Measurements from ENCODE around the gene SET. TPM values are rescaled to one million over a fixed set of nuclear protein-coding genes. Genes with fewer than 3 reads are reported as not detected.

SET gene
- total and polyA plus RNA-seq, 2 of the 13 experiments (the other 11 are each of a cell fraction or from before 2014, with no cell fraction given), result 94.2 to 611 TPM

GRCh38 chr9:128687453-128687852, 1.6 kb upstream of the SET start:
- POLR2A ChIA-PET, result interaction anchor here (1.5 to 5.0 kb wide), 3 partner anchors 31 to 51 kb away, joined by 3 to 33 read pairs (median 4); partner anchors contain the start of genes DYNC2I2 and ZDHHC12
- BruUV-seq (replicated peaks), result no TSS peak
- peaks cover 69% of the 10 kb centered on the region for H3K4me1 ChIP-seq (ENCODE audit: insufficient read depth, low read length)
- DNase-seq (ENCODE audit: low spot score) (no peak), FAIRE-seq (no peak), ATAC-seq (no peak)
- no peak overlapping the region for H2AFZ ChIP-seq (ENCODE audit: low read length)
- no peak overlapping the region for H3K9ac ChIP-seq (ENCODE audit: insufficient read depth, low read depth, low read length)
- CTCF ChIA-PET (ENCODE audit: low intra/inter-chr PET ratio, low total read pairs), result no interaction called here
- H3K4me2 ChIP-seq (ENCODE audit: low read depth, low read length), result peak overlapping the region; percentile 99
- in situ Hi-C loops (cut with HindIII; ENCODE audit: extremely low pct_ligation_motif_present, low pct_unique_long_range_greater_than_20kb), result no loop called here
- intact Hi-C loops (cut with micrococcal nuclease; ENCODE audit: unreplicated experiment), result loop anchor here (5.0 kb wide), 1 partner anchor 50 kb away; no protein-coding TSS in a partner anchor
- peaks cover 19% of the 10 kb centered on the region for H4K20me1 ChIP-seq (ENCODE audit: insufficient read depth, low read length)
- no peak overlapping the region for H3K27ac ChIP-seq (ENCODE audit: extremely low read length, insufficient read depth, low read length)
- peaks cover 2 to 14% of the 10 kb centered on the region in 2 experiments; a peak in 4 of 5 replicates for H3K36me3 ChIP-seq (replicated peaks in 1 of 2; ENCODE audit: control insufficient read depth in 1 of 2, insufficient read depth in 2 of 2, low read length in 2 of 2)
- H3K79me2 ChIP-seq (ENCODE audit: insufficient read depth, low read length), result peaks cover 31% of the 10 kb centered on the region
- WGBS (ENCODE audit: low lambda C conversion rate), result 92% methylated on average over 4 of the region's 4 CpGs
- H3K4me3 ChIP-seq (replicated peaks in 1 of 3; ENCODE audit: insufficient read depth in 1 of 3, low read depth in 2 of 3, low read length in 3 of 3), result no peak overlapping the region
- no peaks in the 10 kb centered on the region; a peak in 1 of 5 replicates for H3K27me3 ChIP-seq (ENCODE audit: control insufficient read depth in 1 of 2, insufficient read depth in 2 of 2, low read length in 2 of 2)
- H3K9me3 ChIP-seq (ENCODE audit: low read length), result no peaks in the 10 kb centered on the region
- TF ChIP-seq ZNF580 (CRISPR knock-in tag; IDR thresholded peaks at IDR 0.05; ENCODE audit: borderline replicate concordance, low read depth) (no peak), ELF3 (CRISPR knock-in tag; IDR thresholded peaks at IDR 0.05) (no peak), NFKBIZ (CRISPR knock-in tag; IDR thresholded peaks at IDR 0.05) (no peak), CEBPZ (IDR thresholded peaks at IDR 0.05; ENCODE audit: low read length) (no peak), ZNF562 (CRISPR knock-in tag; IDR thresholded peaks at IDR 0.05; ENCODE audit: borderline replicate concordance) (no peak), POLR2AphosphoS2 (IDR thresholded peaks at IDR 0.05; ENCODE audit: low read depth, low read length) (no peak), ZNF274 (CRISPR knock-in tag; IDR thresholded peaks at IDR 0.05) (no peak), MLXIP (CRISPR knock-in tag; IDR thresholded peaks at IDR 0.05; ENCODE audit: borderline replicate concordance) (no peak), BATF2 (CRISPR knock-in tag; IDR thresholded peaks at IDR 0.05) (no peak), NFATC3 (CRISPR knock-in tag; IDR thresholded peaks at IDR 0.05) (no peak), EEA1 (CRISPR knock-in tag; IDR thresholded peaks at IDR 0.05; ENCODE audit: borderline replicate concordance) (no peak)
- TF ChIP-seq, protein P1, sequence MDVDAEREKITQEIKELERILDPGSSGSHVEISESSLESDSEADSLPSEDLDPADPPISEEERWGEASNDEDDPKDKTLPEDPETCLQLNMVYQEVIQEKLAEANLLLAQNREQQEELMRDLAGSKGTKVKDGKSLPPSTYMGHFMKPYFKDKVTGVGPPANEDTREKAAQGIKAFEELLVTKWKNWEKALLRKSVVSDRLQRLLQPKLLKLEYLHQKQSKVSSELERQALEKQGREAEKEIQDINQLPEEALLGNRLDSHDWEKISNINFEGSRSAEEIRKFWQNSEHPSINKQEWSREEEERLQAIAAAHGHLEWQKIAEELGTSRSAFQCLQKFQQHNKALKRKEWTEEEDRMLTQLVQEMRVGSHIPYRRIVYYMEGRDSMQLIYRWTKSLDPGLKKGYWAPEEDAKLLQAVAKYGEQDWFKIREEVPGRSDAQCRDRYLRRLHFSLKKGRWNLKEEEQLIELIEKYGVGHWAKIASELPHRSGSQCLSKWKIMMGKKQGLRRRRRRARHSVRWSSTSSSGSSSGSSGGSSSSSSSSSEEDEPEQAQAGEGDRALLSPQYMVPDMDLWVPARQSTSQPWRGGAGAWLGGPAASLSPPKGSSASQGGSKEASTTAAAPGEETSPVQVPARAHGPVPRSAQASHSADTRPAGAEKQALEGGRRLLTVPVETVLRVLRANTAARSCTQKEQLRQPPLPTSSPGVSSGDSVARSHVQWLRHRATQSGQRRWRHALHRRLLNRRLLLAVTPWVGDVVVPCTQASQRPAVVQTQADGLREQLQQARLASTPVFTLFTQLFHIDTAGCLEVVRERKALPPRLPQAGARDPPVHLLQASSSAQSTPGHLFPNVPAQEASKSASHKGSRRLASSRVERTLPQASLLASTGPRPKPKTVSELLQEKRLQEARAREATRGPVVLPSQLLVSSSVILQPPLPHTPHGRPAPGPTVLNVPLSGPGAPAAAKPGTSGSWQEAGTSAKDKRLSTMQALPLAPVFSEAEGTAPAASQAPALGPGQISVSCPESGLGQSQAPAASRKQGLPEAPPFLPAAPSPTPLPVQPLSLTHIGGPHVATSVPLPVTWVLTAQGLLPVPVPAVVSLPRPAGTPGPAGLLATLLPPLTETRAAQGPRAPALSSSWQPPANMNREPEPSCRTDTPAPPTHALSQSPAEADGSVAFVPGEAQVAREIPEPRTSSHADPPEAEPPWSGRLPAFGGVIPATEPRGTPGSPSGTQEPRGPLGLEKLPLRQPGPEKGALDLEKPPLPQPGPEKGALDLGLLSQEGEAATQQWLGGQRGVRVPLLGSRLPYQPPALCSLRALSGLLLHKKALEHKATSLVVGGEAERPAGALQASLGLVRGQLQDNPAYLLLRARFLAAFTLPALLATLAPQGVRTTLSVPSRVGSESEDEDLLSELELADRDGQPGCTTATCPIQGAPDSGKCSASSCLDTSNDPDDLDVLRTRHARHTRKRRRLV (CRISPR knock-in tag; IDR thresholded peaks at IDR 0.05), result no peak
